ENCODE measurements around the gene CYCS.

- TF ChIP-seq, protein P1, sequence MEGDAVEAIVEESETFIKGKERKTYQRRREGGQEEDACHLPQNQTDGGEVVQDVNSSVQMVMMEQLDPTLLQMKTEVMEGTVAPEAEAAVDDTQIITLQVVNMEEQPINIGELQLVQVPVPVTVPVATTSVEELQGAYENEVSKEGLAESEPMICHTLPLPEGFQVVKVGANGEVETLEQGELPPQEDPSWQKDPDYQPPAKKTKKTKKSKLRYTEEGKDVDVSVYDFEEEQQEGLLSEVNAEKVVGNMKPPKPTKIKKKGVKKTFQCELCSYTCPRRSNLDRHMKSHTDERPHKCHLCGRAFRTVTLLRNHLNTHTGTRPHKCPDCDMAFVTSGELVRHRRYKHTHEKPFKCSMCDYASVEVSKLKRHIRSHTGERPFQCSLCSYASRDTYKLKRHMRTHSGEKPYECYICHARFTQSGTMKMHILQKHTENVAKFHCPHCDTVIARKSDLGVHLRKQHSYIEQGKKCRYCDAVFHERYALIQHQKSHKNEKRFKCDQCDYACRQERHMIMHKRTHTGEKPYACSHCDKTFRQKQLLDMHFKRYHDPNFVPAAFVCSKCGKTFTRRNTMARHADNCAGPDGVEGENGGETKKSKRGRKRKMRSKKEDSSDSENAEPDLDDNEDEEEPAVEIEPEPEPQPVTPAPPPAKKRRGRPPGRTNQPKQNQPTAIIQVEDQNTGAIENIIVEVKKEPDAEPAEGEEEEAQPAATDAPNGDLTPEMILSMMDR (IDR thresholded peaks at IDR 0.05), result no peak
- no peak for TF ChIP-seq POLR2A (IDR thresholded peaks at IDR 0.05)
These were observed 23.2 kb downstream of the CYCS start for GRCh38 chr7:25101817-25102216.

All from thyroid gland (tissue), 4 donors.